Central memory CD8-positive, alpha-beta T cell (primary cell): ENCODE results near the gene C9orf43.

Source experiments
- ATAC-seq: fragments of 150-1000 bp; cut with Tn5 transposase; replicated peaks from 2 replicates; pipeline ENCODE4 v1.10.0; 2022; ENCODE audit warnings: mild to moderate bottlenecking, moderate FRiP score, moderate number of reproducible peaks; ENCODE audit not compliant: poor library complexity, severe bottlenecking; ENCODE audit errors: extremely low read depth
- DNase-seq, 2 donors: peaks; one replicate each; pipeline ENCODE4 v3.0.0; 2021; ENCODE audit warnings: low spot score in 2 of 2
- H3K27ac Mint-ChIP-seq: one replicate; pipeline ENCODE4 v1.8.0; 2022; ENCODE audit warnings: low read depth, mild to moderate bottlenecking, moderate library complexity, mixed read lengths
- H3K27me3 Mint-ChIP-seq: one replicate; pipeline ENCODE4 v1.8.0; 2022; ENCODE audit warnings: mixed read lengths
- H3K36me3 Mint-ChIP-seq: one replicate; pipeline ENCODE4 v1.8.0; 2022; ENCODE audit warnings: mild to moderate bottlenecking, moderate library complexity, mixed read lengths; ENCODE audit not compliant: insufficient read depth
- H3K4me1 Mint-ChIP-seq: one replicate; pipeline ENCODE4 v1.8.0; 2022; ENCODE audit warnings: mixed read lengths
- H3K4me3 Mint-ChIP-seq: one replicate; pipeline ENCODE4 v1.8.0; 2022; ENCODE audit warnings: mild to moderate bottlenecking, moderate library complexity, mixed read lengths
- H3K9me3 Mint-ChIP-seq: one replicate; pipeline ENCODE4 v1.8.0; 2022; ENCODE audit warnings: mixed read lengths

C9orf43 gene

DNA sequence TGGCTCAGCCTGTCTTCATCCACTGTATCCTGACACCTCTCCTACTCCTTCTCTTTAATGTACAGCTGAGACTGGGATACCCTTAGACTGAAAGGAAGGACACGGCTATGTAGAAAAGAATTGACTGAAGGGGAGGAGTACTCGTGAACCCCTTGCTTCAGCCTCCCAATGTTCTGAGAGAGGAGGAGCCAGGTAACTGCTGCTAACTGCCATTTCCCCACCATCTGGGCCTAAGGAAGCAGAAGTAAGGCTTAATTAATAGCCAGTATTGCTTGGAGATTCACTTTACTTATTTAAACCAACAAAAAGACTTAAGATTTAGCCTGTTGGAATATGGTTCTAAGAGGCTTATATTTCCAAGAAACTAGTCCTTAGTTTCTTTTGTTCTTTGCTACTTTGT lies 34.2 kb downstream of the C9orf43 start:
- Mint-ChIP-seq H3K36me3 (no peaks in the 10 kb centered on the region), H3K9me3 (no peaks in the 10 kb centered on the region), H3K4me1 (no peaks in the 10 kb centered on the region), H3K4me3 (no peak overlapping the region), H3K27ac (no peak overlapping the region), H3K27me3 (no peaks in the 10 kb centered on the region)
- DNase-seq (no peak), ATAC-seq (no peak)

DNA sequence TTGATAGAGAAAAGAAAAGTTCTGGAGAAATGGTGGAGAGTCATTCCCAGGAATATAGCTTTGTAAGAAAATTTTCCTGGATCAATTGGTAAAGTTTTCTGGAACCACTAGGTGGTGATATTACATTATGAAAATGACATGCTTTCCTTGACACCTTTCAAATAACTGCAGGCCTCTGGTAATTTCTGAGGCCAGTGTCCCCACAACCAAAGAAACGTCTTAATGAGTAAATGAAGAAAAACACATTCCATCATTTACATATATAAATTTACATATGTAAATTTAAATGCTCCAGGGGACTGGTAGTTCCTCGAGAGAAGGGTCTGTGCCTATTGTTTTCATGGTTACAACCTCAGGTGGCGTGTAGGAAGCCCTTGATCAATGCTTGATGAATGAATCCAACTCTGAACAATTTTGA lies 35.8 kb downstream of the C9orf43 start:
- Mint-ChIP-seq H3K9me3 (no peaks in the 10 kb centered on the region), H3K27me3 (no peaks in the 10 kb centered on the region), H3K27ac (no peak overlapping the region), H3K36me3 (no peaks in the 10 kb centered on the region), H3K4me1 (no peaks in the 10 kb centered on the region), H3K4me3 (no peak overlapping the region)
- ATAC-seq: no peak
- DNase-seq: no peak

DNA sequence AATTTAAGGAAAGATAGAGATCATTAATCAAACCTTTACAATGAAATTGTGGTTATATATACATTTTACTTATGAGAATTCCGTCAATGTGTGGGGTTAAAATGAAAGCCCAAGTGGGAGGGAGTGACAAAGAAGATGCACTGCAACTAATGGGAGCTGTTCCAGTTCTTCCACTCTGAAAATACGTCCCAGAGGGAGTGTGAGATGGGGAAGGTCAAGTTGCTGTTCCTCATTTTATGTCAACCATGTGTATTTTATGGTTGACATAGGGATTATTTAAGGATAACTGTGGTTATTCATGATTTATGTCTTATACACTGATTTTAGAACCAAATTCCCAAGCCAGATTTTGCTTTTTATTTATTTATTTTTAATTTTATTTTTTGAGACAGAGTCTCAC lies 38.8 kb downstream of the C9orf43 start:
- H3K36me3 Mint-ChIP-seq: peaks cover 3% of the 10 kb centered on the region
- no peaks in the 10 kb centered on the region for H3K9me3 Mint-ChIP-seq
- no peak overlapping the region for H3K4me3 Mint-ChIP-seq
- H3K27me3 Mint-ChIP-seq: no peaks in the 10 kb centered on the region
- no peak overlapping the region for H3K27ac Mint-ChIP-seq
- ATAC-seq (no peak), DNase-seq (no peak)
- H3K4me1 Mint-ChIP-seq: no peaks in the 10 kb centered on the region

DNA sequence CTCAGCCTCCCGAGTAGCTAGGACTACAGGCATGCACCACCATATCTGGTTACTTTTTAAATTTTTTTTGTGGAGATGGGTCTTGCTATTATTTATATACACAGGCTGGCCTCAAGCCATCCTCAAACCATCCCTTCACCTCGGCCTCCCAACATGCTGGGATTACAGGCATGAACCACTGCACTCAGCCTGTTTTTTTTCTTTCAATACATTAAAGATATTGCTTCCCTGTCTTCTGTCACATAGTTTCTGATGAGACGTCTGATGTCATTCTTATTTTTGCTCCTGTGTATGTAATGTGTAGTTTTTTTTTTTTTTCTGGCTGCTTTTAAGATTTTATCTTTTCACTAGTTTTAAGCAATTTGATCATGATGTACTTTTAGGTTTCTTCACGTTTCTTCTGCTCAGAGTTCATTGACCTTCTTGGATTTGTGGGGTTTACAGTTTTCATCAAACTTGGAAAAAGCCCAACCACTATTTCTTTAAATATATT lies 41.6 kb downstream of the C9orf43 start:
- no peak for ATAC-seq
- Mint-ChIP-seq H3K27ac (no peak overlapping the region), H3K4me3 (no peak overlapping the region), H3K4me1 (no peaks in the 10 kb centered on the region), H3K9me3 (no peaks in the 10 kb centered on the region), H3K27me3 (no peaks in the 10 kb centered on the region), H3K36me3 (peaks cover 3% of the 10 kb centered on the region)
- no peak for DNase-seq

DNA sequence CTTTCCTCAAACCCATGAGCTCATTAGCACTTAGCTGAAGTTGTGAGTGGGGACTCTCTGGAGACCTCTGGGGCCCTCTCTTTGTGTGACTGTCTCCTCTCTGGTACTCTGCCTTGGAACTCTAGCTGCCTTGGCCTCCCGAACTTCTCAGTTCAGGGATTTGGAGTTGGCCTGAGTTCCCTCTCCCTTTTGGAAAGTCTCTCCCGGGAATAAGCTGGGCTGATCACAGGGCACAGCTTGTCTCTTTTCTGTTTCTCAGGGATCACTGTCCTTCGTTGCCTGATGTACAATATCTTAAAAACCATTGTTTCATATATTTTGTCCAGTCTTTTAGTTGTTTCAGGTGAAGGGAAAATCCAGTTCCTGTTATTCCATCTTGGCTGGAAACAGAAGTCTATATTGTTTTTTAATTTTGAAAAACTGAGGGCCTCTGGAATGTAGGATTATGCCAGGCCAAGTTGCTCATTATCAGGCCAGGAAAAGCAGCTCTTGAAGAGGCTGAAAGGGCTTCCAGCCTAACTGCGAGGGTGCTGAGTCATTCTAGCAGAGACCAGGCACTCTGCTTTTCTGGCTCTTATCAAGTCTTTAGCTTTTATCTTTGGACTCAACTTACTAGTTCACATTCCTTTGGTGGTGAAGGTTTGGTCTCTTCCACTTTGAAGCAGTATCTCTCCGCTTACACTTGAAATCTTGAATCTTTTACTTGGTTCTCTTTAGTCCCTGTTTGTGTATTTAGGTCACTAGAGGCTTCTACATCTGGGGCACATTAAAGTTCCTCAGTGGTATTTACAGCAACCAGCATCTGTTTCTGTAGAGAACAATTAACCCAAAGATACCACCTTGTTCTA lies 44.6 kb downstream of the C9orf43 start:
- no peaks in the 10 kb centered on the region for H3K4me1 Mint-ChIP-seq

DNA sequence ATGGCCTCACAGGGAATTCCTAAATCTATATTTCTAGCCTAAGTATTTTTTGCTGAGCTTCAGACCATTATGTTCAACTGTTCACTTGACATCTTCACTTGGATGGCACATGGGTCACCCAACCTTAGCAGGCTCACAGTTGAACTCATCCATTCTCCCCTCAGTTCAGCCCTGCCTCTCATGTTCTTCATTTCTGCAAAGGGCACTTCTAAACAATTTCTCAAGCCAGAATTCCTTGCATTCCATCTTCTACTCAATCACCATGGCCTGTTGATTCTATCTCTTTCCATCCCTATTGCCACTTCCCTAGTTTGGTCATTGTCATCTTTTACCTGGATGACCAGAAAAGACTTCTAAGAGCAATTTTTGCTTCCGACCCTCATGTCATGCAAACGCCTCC lies 45.7 kb downstream of the C9orf43 start:
- Mint-ChIP-seq H3K36me3 (peaks cover 3% of the 10 kb centered on the region), H3K27ac (no peak overlapping the region), H3K27me3 (no peaks in the 10 kb centered on the region), H3K9me3 (no peaks in the 10 kb centered on the region), H3K4me1 (no peaks in the 10 kb centered on the region), H3K4me3 (no peak overlapping the region)
- ATAC-seq (no peak), DNase-seq (no peak)

More for the DNA sequence above, 44.6 kb downstream of the C9orf43 start:
- DNase-seq (no peak), ATAC-seq (no peak)
- H3K27ac Mint-ChIP-seq: no peak overlapping the region
- no peak overlapping the region for H3K4me3 Mint-ChIP-seq
- no peaks in the 10 kb centered on the region for H3K27me3 Mint-ChIP-seq
- no peaks in the 10 kb centered on the region for H3K9me3 Mint-ChIP-seq
- peaks cover 3% of the 10 kb centered on the region for H3K36me3 Mint-ChIP-seq

DNA sequence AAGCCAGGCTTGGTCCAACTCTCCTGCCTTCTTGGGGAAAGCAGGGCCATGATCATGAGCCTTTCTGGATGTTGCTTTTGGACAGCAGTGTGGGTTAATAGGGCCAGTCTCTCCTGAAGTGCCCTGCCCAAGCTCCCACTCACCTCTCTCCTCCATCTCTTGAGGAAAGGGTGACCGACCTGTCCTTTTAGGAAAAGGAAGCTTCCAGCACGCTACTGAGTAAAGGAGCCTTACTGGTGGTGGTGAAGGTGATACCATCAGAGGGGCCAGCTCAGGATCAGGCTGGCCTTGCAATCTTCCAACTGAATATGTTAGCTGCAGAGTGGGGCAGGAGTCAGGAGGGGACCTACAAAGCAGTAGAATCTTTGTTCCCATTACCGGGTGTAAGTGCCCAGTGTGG lies 50.7 kb downstream of the C9orf43 start:
- no peak overlapping the region for H3K27ac Mint-ChIP-seq
- H3K9me3 Mint-ChIP-seq: no peaks in the 10 kb centered on the region
- no peaks in the 10 kb centered on the region for H3K4me1 Mint-ChIP-seq
- no peak for ATAC-seq
- no peaks in the 10 kb centered on the region for H3K27me3 Mint-ChIP-seq
- peaks cover 2% of the 10 kb centered on the region for H3K36me3 Mint-ChIP-seq
- no peak for DNase-seq
- no peak overlapping the region for H3K4me3 Mint-ChIP-seq

DNA sequence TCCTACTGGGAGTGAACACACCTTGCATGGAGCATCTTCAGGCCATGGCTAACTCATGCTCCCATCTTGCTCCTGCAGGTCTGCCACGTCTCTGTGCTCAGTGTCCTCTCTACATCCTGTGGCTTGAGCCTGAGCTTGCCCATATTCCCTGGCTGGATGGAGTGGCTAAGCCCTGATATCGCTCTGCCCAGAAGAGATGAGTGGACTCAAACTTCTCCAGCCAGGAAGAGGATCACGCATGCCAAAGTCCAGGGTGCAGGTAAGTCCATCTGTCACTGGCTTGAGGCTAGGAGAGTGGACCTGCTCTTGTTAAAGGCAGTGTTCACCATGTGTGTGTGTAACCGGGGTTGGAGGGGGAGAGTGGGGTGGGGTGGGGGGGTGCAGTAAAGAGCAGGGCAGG lies 51.4 kb downstream of the C9orf43 start:
- no peak overlapping the region for H3K4me3 Mint-ChIP-seq
- no peaks in the 10 kb centered on the region for H3K4me1 Mint-ChIP-seq
- H3K27ac Mint-ChIP-seq: no peak overlapping the region
- H3K9me3 Mint-ChIP-seq: no peaks in the 10 kb centered on the region
- peaks cover 2% of the 10 kb centered on the region for H3K36me3 Mint-ChIP-seq
- ATAC-seq (no peak), DNase-seq (no peak)
- no peaks in the 10 kb centered on the region for H3K27me3 Mint-ChIP-seq

DNA sequence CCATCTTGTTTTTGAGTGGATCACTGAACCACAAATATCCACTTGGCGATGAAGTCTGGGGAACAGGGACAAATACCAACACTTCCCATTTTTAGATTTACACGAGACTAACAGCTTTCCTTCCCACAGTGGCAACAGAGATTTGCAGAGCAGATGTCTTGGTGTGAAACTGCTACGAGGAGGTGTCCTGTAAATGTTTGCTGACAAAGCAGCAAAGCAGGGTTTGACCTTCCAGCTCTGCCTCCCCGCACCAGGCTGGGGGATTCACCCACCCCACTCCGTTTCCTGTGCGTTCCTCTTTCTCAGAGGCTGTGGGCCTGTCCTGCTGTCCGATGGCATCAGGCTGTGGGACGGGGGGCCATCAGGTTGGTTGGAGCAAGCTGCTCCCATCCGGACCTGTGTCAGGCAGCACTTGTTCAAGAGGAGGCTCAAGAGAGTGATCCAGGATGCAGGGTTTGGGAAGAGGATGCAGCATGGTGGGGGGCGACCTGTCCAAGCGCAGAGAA lies 52.3 kb downstream of the C9orf43 start:
- Mint-ChIP-seq H3K4me1 (no peaks in the 10 kb centered on the region), H3K27ac (no peak overlapping the region), H3K9me3 (no peaks in the 10 kb centered on the region), H3K27me3 (no peaks in the 10 kb centered on the region), H3K4me3 (no peak overlapping the region), H3K36me3 (peaks cover 2% of the 10 kb centered on the region)
- no peak for ATAC-seq
- no peak for DNase-seq

DNA sequence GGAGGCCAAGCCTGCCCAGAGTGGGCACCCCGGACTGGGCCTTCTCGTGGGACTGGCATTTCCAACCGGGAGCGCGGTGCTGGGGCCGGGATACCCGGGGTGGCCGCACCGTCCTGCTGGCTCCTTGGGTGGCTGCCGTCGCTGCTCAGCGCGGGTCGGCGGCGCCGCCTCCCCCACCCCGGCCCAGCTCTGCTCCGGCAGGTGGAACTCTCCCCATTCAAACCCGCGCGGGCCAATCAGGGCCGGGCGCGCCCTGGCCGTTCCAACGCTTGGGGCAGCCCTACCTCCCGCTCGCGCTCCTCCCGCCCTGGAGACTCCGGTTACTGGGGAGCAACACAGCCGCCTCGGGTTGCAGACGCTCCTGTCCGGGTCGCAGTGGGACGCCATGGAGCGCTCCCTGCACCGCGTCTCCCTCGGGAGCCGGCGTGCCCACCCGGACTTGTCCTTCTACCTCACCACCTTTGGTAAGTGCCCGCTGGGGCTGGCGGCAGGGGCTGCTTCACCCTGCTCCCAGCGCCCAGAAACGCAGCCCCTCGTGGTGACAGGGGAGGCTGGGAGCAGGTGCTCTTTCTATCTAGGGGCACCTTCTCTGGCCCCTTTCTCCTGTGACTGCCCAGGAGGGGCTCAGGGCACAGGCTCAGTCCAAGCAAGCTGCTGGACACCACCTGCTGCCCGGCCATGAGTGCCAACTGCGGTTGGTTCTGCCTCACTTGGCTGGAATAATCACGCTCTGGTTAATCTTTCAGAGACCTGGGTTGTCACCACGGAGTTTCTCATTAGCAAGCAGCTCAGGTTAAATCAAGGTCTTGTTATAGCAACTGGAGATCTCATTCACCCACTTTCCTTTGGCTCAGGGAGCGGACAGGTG lies 53.1 kb downstream of the C9orf43 start, which contains the start of gene RGS3:
Gene RGS3 (plus strand): TSS at position 310 of the 868 bp plus-strand sequence. CDS start 76 bp downstream, at position 386.
- H3K27ac Mint-ChIP-seq: no peak within 1 kb of the TSS
- H3K36me3 Mint-ChIP-seq: peaks cover 2% of the 10 kb centered on the region
- ATAC-seq (no peak), DNase-seq (no peak)
- H3K4me3 Mint-ChIP-seq: no peak within 1 kb of the TSS
- no peaks in the 10 kb centered on the region for H3K27me3 Mint-ChIP-seq
- no peaks in the 10 kb centered on the region for H3K9me3 Mint-ChIP-seq
- no peaks in the 10 kb centered on the region for H3K4me1 Mint-ChIP-seq

DNA sequence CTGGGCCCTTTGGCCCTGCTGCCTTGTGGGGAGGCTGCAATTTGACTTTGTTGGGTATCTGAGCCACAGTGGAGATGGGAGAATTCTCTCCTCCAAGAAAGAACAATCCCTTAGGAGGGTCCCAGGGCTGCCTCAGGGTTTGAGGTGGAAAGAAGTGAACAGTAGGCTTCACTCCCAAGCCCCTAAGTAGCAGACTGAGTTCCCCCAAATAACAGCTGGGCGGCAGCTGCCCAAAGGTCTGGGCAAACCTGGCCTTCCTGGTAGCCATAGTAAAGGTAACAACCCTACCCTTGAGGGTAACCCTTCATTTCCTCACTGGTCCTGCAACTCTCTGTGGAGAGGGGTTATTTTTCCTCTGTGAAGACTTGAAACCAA lies 53.7 kb downstream of the C9orf43 start:
- Mint-ChIP-seq H3K4me1 (no peaks in the 10 kb centered on the region), H3K4me3 (no peak overlapping the region), H3K9me3 (no peaks in the 10 kb centered on the region), H3K36me3 (peaks cover 2% of the 10 kb centered on the region), H3K27me3 (no peaks in the 10 kb centered on the region), H3K27ac (no peak overlapping the region)
- ATAC-seq (no peak), DNase-seq (no peak)

DNA sequence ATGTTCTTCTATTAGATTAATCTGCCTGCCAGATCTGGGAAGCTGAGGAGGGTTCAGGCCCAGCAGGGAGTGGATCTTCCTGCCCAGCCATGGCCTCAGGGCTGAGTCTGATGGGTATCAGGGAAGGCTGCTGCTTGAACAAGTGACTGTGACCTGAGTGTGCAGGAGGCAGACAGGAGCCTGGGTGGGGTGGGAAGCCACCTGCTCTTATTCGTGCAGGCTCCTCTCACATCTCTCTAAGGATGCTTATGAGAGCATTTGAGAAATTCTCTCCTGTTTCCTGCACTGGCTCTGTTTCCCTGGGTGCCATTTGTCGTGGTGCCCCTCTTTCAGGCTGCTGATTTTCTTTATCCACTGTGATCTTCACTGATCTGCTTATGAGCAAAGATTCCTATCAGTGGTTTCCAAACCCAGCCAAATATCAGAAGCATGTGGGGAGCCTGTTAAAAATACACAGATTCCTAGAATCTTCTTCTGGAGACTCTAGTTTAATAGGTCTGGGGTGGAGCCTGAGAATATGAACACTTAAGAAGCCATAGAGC lies 55.1 kb downstream of the C9orf43 start:
- Mint-ChIP-seq H3K9me3 (no peaks in the 10 kb centered on the region), H3K27me3 (no peaks in the 10 kb centered on the region), H3K36me3 (peaks cover 2% of the 10 kb centered on the region), H3K4me3 (no peak overlapping the region), H3K27ac (no peak overlapping the region), H3K4me1 (no peaks in the 10 kb centered on the region)
- ATAC-seq (no peak), DNase-seq (no peak)
